GM12864 (cell line): ENCODE measurements around the gene SLC1A7.

Source experiments
- DNase-seq: peaks from one replicate; pipeline ENCODE4 v3.0.0-alpha.2; 2011; ENCODE audit warnings: low read depth
- H3K4me3 ChIP-seq: 2 replicates; pipeline ENCODE4 v1.5.1; 2011; ENCODE audit warnings: mild to moderate bottlenecking, low read depth, low read length, control low read depth
- CTCF ChIP-seq: IDR thresholded peaks from 2 replicates; pipeline ENCODE4 v1.5.1; 2011; ENCODE audit warnings: low read depth, mild to moderate bottlenecking, moderate library complexity, low read length, control low read depth, inconsistent platforms; ENCODE audit errors: missing control alignments

The SLC1A7 gene

DNA sequence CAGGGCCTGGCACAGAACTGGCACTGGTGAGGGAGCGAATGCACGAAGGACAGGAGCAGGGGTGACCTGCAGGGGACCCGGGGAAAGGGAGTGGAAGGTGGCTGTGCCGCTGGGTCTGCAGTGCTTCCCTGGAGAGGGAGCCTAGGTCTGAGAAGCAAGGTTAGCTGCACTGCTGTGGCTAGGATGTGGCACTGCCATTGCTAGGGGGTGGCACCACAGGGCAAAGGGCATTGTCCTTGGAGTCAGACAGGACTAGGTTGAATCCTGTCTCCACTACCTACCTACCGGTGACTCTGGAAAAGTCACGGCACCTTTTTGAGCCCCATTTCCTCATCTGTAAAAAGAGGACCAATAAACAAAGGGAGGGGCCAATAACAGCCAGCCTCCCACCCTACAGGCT, 28.3 kb downstream of the SLC1A7 start:
- H3K4me3 ChIP-seq = no peak overlapping the region
- TF ChIP-seq CTCF = no peak
- DNase-seq = no peak

GRCh38 chr1:53112861-53113260, 29.6 kb downstream of the SLC1A7 start:
- no peak overlapping the region for H3K4me3 ChIP-seq
- no peak for DNase-seq
- no peak for TF ChIP-seq CTCF

- DNase-seq = no peak
- no peak for TF ChIP-seq CTCF
- no peak overlapping the region for H3K4me3 ChIP-seq
Measured at GRCh38 chr1:53112271-53112774, 30.1 kb downstream of the SLC1A7 start.

GRCh38 chr1:53111693-53112092, 30.7 kb downstream of the SLC1A7 start:
- no peak for DNase-seq
- H3K4me3 ChIP-seq = no peak overlapping the region
- no peak for TF ChIP-seq CTCF

DNA sequence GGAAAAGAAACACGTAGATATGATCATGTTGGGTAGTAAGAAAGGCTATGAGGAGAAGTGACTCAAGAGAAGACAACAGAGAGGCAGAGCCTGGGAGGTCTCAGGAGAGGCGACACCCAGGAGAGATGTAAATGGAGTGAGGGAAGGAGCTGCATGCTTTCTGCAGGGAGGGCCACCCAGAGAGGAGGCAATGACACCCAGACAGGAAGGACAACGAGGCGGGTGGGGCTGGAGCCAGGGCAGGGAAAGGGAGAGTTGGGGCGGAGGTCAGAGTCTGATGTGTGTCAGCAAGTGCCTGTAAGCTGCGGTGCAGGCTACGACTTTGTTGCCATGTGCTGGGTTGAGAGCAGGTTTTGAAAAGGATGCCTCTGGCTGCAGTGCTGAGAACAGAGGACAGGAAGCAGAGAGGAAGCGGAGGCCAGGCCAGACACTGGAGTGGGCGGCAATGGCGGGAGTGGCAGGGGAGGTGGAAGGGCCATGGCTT, 31.3 kb downstream of the SLC1A7 start:
- H3K4me3 ChIP-seq = no peak overlapping the region
- DNase-seq = no peak
- no peak for TF ChIP-seq CTCF

GRCh38 chr1:53110370-53111072, 31.9 kb downstream of the SLC1A7 start:
- no peak for TF ChIP-seq CTCF
- no peak overlapping the region for H3K4me3 ChIP-seq
- DNase-seq = no peak
